GM23338 (cell line): ENCODE results near the gene PTPRN2. TPM values are rescaled to one million over a fixed set of nuclear protein-coding genes. Genes with fewer than 3 reads are reported as not detected.

Source experiments
- ATAC-seq: fragments of 200-7000 bp; cut with Tn5 transposase; 3 replicates; pipeline ENCODE4 v1.9.1; 2020
- DNase-seq: peaks from one replicate; pipeline ENCODE4 v3.0.0-alpha.2; 2015; ENCODE audit warnings: low spot score
- H2AFZ ChIP-seq: fragments of 200-600 bp; sonication (generic); 2 replicates; pipeline ENCODE4 v1.8.0; 2016; ENCODE audit warnings: antibody characterized with exemption, mild to moderate bottlenecking, moderate library complexity
- H3F3A ChIP-seq: fragments of 200-600 bp; sonication (generic); replicated peaks from 2 replicates; pipeline ENCODE4 v1.8.0; 2017; ENCODE audit warnings: antibody characterized with exemption, mixed run types, low read depth
- H3K27ac ChIP-seq: fragments of 200-600 bp; sonication (generic); 2 replicates; pipeline ENCODE4 v1.6.1; 2016; ENCODE audit warnings: low read depth
- H3K27me3 ChIP-seq: fragments of 200-600 bp; sonication (generic); 2 replicates; pipeline ENCODE4 v1.8.0; 2016; ENCODE audit warnings: mild to moderate bottlenecking, mixed run types, moderate library complexity; ENCODE audit not compliant: insufficient read depth
- H3K36me3 ChIP-seq: fragments of 200-600 bp; sonication (generic); 2 replicates; pipeline ENCODE4 v1.8.0; 2016; ENCODE audit warnings: mild to moderate bottlenecking; ENCODE audit not compliant: insufficient read depth
- H3K4me1 ChIP-seq: fragments of 200-600 bp; sonication (generic); 2 replicates; pipeline ENCODE4 v1.8.0; 2016; ENCODE audit warnings: mild to moderate bottlenecking, moderate library complexity; ENCODE audit not compliant: insufficient read depth
- H3K4me2 ChIP-seq: fragments of 200-600 bp; sonication (generic); 2 replicates; pipeline ENCODE4 v1.7.1; 2017; ENCODE audit warnings: mixed run types
- H3K4me3 ChIP-seq: fragments of 200-600 bp; sonication (generic); 2 replicates; pipeline ENCODE4 v1.6.1; 2016; ENCODE audit warnings: mixed run types
- H3K79me2 ChIP-seq: fragments of 200-600 bp; sonication (generic); replicated peaks from 2 replicates; pipeline ENCODE4 v1.8.0; 2017; ENCODE audit warnings: mild to moderate bottlenecking; ENCODE audit not compliant: insufficient read depth
- H3K9me2 ChIP-seq: fragments of 200-600 bp; sonication (generic); 2 replicates; pipeline ENCODE4 v1.8.0; 2017; ENCODE audit not compliant: insufficient read depth
- H4K20me1 ChIP-seq: fragments of 200-600 bp; sonication (generic); replicated peaks from 2 replicates; pipeline ENCODE4 v1.8.0; 2017; ENCODE audit warnings: mild to moderate bottlenecking; ENCODE audit not compliant: insufficient read depth
- H3K27ac Mint-ChIP-seq: 2 replicates; pipeline ENCODE4 v1.8.0; 2020; ENCODE audit warnings: inconsistent platforms, mild to moderate bottlenecking, moderate library complexity, mixed read lengths
- H3K27me3 Mint-ChIP-seq: 3 replicates; pipeline ENCODE4 v1.8.0; 2022; ENCODE audit warnings: low read depth, mild to moderate bottlenecking, moderate library complexity, mixed read lengths, inconsistent platforms; ENCODE audit not compliant: insufficient read depth, poor library complexity
- H3K36me3 Mint-ChIP-seq: 3 replicates; pipeline ENCODE4 v1.8.0; 2021; ENCODE audit warnings: low read depth, mild to moderate bottlenecking, inconsistent platforms, moderate library complexity, mixed read lengths
- H3K4me1 Mint-ChIP-seq: 3 replicates; pipeline ENCODE4 v1.8.0; 2020; ENCODE audit warnings: mild to moderate bottlenecking, inconsistent platforms, mixed read lengths
- H3K4me3 Mint-ChIP-seq: 3 replicates; pipeline ENCODE4 v1.8.0; 2021; ENCODE audit warnings: moderate library complexity, mild to moderate bottlenecking, inconsistent platforms, mixed read lengths
- H3K9me3 Mint-ChIP-seq: 3 replicates; pipeline ENCODE4 v1.8.0; 2020; ENCODE audit warnings: moderate library complexity, mild to moderate bottlenecking, inconsistent platforms, mixed read lengths
- CREB1 ChIP-seq: fragments of 250-450 bp; sonication (Bioruptor Pico); IDR thresholded peaks from 2 replicates; pipeline ENCODE4 v1.5.0; 2020; ENCODE audit warnings: low read depth, mild to moderate bottlenecking, moderate library complexity
- ETS1 ChIP-seq: IDR thresholded peaks from 2 replicates; pipeline ENCODE4 v1.6.1; 2016; ENCODE audit warnings: antibody characterized with exemption
- EZH2 ChIP-seq: fragments of 200-600 bp; sonication (generic); IDR thresholded peaks from one replicate; pipeline ENCODE4 v1.8.0; 2017; ENCODE audit warnings: antibody characterized with exemption, mild to moderate bottlenecking, low read depth; ENCODE audit not compliant: unreplicated experiment
- EZH2phosphoT487 ChIP-seq: fragments of 200-600 bp; sonication (generic); IDR thresholded peaks from one replicate; pipeline ENCODE4 v1.8.1; 2018; ENCODE audit warnings: antibody characterized with exemption; ENCODE audit not compliant: unreplicated experiment
- JUNB ChIP-seq: IDR thresholded peaks from one replicate; pipeline ENCODE4 v1.6.1; 2016; ENCODE audit warnings: antibody characterized with exemption; ENCODE audit not compliant: unreplicated experiment
- NANOG ChIP-seq: IDR thresholded peaks from 2 replicates; pipeline ENCODE4 v1.6.1; 2016; ENCODE audit warnings: antibody characterized with exemption, borderline replicate concordance
- POLR2AphosphoS5 ChIP-seq: IDR thresholded peaks from 2 replicates; pipeline ENCODE4 v1.6.1; 2016; ENCODE audit warnings: antibody characterized with exemption, low read depth
- STAT1 ChIP-seq: IDR thresholded peaks from one replicate; pipeline ENCODE4 v1.6.1; 2016; ENCODE audit warnings: antibody characterized with exemption; ENCODE audit not compliant: unreplicated experiment
- ZNF114 ChIP-seq: fragments of 250-450 bp; sonication (Bioruptor Pico); IDR thresholded peaks from 2 replicates; pipeline ENCODE4 v1.5.0; 2020; ENCODE audit warnings: mild to moderate bottlenecking, moderate library complexity
- ZNF331 ChIP-seq: fragments of 250-450 bp; sonication (Bioruptor Pico); IDR thresholded peaks from 2 replicates; pipeline ENCODE4 v1.5.0; 2020; ENCODE audit warnings: low read depth, mild to moderate bottlenecking, moderate library complexity
- ZNF462 ChIP-seq: fragments of 250-450 bp; sonication (Bioruptor Pico); IDR thresholded peaks from 2 replicates; pipeline ENCODE4 v1.5.0; 2020; ENCODE audit warnings: mild to moderate bottlenecking, moderate library complexity
- polyA plus RNA-seq: library from polyadenylated mRNA; unstranded; fragments of >200 nt; fragmentation: Nextera tagmentation; extraction: Ambion mirVana; gene quantifications from 2 replicates; pipeline ENCODE4 v1.2.1, GENCODE V29; 2016
- total RNA-seq: library from RNA; depleted of rRNA; stranded (reverse); fragments of >200 nt; shearing (Covaris generic); gene quantifications from 2 replicates; pipeline ENCODE4 v1.2.3, GENCODE V29; 2014

Gene PTPRN2
- total and polyA plus RNA-seq, 2 experiments from 2014 or later = 0.87 to 4.0 TPM

- Mint-ChIP-seq H3K27me3 (peaks cover 13% of the 10 kb centered on the region), H3K27ac (no peak overlapping the region), H3K4me1 (no peaks in the 10 kb centered on the region; the same call in 2 of the 3 replicates), H3K36me3 (peaks cover 65% of the 10 kb centered on the region), H3K4me3 (no peak overlapping the region), H3K9me3 (peaks cover 94% of the 10 kb centered on the region)
- Histone ChIP-seq H2AFZ (no peak overlapping the region), H3K9me2 (no peaks in the 10 kb centered on the region), H3K27ac (no peak overlapping the region), H3K79me2 (no peaks in the 10 kb centered on the region), H4K20me1 (no peaks in the 10 kb centered on the region), H3K4me3 (no peak overlapping the region), H3F3A (no peaks in the 10 kb centered on the region), H3K36me3 (no peaks in the 10 kb centered on the region), H3K4me1 (no peaks in the 10 kb centered on the region), H3K4me2 (no peak overlapping the region), H3K27me3 (no peaks in the 10 kb centered on the region)
- DNase-seq (no peak), ATAC-seq (no peak)
- TF ChIP-seq ZNF331 (no peak), ETS1 (no peak), POLR2AphosphoS5 (no peak), NANOG (no peak), EZH2 (no peak), CREB1 (CRISPR knock-in tag) (no peak)
These were observed 788.4 kb downstream of the PTPRN2 start for GRCh38 chr7:157799076-157799685.

DNA sequence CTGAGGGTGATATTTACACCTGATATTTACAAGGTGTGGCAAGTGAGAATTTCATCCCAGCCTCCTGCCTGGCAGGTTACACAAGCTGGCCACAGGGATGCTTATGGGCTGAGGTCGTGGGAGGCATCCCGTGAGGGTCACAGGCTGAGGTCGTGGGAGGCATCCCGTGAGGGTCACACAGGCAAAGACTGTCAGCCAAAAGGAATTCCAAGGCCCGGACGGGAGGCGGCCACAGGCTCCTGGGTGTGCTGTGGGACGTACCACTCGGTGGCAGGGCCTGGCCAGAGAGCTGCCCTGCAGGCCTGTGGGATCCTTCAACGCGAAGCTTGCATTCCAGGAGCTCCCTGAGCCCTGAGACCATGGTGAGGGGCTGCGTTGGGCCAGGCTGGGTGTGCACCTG is 790.3 kb downstream of the PTPRN2 start:
- no peak for DNase-seq
- H3K36me3 Mint-ChIP-seq = peaks cover 66% of the 10 kb centered on the region
- Histone ChIP-seq H3K27me3 (no peaks in the 10 kb centered on the region), H3K9me2 (no peaks in the 10 kb centered on the region), H3K4me2 (no peak overlapping the region), H4K20me1 (no peaks in the 10 kb centered on the region), H3K79me2 (no peaks in the 10 kb centered on the region), H3K4me1 (no peaks in the 10 kb centered on the region), H3K27ac (no peak overlapping the region), H2AFZ (no peak overlapping the region), H3F3A (no peaks in the 10 kb centered on the region), H3K4me3 (no peak overlapping the region), H3K36me3 (no peaks in the 10 kb centered on the region)
- H3K4me1 Mint-ChIP-seq = no peaks in the 10 kb centered on the region; the same call in 2 of the 3 replicates
- TF ChIP-seq ZNF331 (no peak), ZNF462 (CRISPR knock-in tag) (no peak), JUNB (no peak), ETS1 (no peak), NANOG (no peak), EZH2phosphoT487 (no peak), ZNF114 (CRISPR knock-in tag) (no peak), STAT1 (no peak), POLR2AphosphoS5 (no peak)
- H3K4me3 Mint-ChIP-seq = no peak overlapping the region
- peaks cover 11% of the 10 kb centered on the region for H3K27me3 Mint-ChIP-seq
- no peak overlapping the region for H3K27ac Mint-ChIP-seq
- peaks cover 93% of the 10 kb centered on the region for H3K9me3 Mint-ChIP-seq
- no peak for ATAC-seq
